Measurements from ENCODE around the gene PRDM16.

The PRDM16 gene

DNA sequence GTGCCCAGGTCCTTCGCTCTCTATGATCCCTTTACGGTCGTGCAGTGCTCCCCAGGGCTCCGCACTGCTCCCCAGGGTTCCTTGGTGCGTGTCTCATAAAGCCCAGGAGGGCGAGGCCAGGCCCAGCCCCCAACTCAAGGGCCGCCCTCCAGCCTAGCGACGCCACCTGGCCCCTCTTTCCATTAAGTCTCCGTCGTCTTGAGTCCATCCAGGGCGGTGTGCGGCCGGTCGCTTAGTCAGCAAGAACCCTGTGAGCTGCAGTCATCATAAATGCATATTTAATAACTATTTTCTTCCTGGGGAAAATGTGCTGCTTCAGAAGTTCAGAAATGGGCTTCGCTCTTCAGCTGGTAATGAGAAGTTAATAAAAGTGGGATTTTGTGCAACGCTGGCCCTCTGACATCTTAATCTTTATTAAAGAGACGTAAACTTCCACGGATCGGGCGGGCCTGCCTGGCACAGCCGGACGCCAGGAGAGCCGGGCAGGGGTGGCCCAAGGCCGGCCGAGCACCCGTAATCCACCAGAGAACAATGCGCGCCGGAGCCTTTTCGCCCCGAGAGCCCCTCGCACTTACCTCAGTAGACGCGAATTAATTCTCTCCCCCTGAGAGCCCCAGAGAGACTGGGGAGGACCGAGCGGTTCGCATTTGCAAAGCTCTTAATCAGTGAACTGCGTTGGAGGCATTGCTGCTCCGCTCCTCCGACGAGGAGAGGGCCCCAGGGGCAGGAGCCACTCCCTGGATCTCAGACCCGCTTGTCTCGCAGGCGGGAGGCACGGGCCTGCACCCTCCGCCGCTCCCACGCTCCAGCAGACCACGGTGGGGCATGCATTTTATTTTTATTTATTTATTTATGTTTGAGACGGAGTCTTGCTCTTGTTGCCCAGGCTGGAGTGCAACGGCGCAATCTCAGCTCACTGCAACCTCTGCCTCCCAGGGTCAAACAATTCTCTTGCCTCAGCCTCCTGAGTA lies 197.1 kb downstream of the PRDM16 start:
- DNase-seq = no peak

DNA sequence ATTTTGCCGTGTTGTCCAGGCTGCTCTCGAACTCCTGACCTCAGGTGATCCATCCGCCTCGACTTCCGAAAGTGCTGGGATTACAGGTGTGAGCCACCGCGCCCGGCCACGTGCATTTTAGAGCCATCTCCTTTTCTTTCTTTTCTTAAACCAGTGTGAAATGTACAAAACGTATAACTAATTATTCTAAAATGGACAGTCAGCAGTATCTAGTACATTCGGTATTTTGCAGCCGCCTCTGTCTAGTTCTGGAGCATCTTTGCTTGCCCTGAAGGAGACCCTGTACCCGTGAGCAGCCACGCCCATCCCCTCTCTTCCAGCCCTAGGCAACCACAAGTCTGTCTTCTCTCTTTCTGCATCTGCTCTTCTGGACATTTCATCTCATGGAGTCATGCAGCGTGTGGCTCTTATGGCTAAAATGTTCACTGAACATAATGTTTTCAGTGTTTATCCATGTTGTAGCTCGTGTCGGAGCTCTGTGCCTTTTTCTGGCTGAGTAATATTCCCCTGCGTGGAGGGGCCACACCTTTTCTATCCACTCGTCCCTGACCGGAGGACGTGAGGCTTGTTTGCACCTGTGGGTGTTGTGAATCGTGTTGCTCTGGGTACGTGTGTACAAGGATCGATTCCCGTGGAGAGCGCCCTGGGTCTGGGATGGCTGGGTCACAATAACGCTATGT lies 198.0 kb downstream of the PRDM16 start:
- DNase-seq = no peak

DNA sequence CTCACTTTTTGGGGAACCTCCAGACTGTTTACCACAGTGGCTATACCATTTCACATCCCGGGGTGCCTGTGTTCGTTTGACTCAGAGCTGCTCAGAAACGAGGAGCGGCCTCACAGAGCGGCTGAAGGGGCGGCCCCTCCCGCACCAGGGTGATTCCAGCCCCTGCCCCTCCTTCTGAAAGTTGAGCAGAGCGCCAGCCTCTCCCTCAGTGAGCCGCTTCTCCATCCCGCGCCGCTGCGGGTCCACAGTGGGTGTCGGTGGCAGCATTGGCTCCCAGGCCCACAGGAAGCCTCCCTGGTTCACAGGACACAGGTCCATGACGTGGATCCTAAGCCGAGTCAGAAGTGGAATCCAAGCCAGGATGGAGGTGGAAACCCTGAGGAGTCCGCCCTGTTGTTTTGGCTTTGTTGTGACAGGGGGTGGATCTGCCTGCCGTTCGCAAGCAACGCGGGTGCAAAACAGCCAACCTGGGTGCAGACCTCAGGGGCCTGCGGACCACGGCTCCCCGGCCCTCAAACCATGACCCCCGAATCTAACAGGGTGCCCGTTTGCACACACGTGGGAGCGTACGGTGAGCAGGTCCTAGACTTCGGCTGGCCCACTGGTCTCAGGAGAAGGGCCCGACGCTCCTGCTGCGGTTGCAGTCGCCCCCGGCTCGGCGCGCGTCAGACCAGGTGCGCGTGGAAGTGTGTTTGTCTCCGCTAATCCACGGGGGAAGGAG lies 198.7 kb downstream of the PRDM16 start:
- DNase-seq = no peak

DNA sequence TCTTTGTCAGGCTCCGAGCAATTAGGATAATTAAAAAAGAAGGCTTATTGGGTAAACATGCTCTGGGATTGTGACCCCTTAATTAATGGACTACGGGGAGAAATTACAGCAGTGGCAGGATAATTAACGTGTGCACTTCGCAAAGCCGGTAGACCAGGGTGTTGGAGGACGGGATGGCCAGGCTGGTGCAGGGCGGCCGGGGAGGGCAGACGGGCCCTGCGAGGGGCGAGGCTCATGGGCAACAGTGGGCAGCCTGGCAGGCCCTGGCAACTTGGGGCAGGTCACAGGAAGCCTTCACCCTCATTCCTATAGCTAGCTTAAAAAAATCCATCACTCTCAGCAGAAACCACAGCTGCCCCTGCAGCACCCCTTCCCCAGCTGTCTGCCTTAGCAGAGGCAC lies 199.3 kb downstream of the PRDM16 start:
- DNase-seq = no peak

DNA sequence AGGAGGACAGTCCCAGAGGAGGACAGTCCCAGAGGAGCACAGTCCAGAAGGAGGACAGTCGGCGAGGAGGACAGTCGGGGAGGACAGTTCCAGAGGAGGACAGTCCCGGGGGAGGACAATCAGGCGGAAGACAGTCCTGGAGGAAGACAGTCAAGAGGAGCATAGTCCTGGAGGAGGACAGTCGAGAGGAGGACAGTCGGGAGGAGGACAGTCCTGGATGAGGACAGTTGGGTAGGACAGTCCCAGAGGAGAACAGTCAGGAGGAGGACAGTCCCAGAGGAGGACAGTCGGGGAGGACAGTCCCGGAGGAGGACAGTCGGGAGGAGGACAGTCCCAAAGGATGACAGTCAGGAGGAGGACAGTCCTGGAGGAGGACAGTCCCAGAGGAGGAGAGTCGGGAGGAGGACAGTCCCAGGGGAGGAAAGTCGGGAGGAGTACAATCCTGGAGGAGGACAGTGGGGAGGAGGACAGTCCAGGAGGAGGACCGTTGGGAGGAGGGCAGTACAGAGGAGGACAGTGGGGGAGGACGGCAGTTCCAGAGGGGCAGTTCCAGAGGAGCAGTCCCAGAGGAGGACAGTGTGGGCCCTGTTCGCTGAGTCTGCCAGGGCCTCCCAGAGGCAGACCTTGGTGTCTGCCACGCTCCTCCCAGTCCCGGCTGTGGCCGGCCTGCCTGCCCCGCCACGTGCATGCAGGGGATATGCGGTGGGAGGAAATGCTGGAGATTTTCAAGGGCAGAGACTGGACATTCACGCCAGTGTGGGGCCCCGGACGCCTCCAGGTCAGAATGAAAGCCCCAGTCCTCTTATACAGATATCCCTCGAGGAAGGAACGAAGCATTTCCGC lies 201.6 kb downstream of the PRDM16 start:
- DNase-seq = no peak

DNA sequence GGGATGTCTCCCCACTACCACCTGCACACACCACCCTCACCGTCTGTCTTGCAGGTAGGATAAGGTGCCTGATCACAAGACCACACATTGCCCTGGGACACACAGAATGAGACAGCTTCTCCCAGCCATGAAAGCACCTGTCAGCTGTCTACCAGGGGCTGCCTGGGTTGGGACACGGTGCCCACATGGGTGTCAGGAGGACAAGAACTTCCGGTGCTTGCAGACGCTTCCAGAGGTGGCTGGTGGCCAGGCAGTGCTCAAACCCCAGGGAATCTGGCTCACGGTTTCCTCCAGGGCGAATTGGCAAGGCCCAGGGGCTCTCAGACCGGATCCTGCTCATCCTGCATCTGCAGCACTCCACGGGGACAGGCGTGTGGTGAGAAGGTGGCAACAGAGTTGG lies 202.9 kb downstream of the PRDM16 start:
- no peak for DNase-seq

DNA sequence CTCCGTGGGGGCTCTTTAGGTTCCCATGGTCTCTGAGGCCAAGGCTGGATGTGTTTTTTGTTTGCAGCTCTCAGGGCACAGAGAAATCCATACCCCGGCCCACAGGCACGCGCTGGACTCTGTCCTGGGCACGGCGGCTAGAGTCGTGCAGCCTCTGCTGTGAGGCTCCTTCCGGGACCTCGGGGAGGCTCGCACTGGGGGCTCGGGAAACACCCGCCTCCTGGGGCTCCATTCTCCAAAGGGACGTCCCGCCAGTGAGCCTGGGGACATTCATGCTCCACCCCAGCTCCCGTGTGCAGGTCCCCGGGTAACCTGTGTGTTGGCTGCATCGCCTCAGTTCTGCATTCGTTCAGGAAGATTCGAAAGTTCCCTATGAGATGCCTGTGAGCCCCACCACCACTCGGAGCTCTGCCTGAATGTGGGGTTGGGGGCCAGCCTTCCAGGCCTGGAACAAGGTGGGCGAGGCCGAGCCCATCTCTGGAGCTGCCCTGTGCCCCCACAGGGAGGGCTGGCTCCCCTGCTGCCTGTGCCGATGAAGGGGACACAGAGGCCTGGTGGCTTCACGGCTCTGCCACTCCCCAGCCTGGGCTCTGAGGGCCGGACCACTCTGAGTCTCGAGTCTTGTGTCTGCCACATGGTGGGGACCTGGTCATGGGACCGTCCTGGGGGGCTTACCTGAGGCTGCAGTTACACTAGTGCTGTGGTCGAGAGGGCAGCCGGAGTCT lies 203.5 kb downstream of the PRDM16 start:
- no peak for DNase-seq

DNA sequence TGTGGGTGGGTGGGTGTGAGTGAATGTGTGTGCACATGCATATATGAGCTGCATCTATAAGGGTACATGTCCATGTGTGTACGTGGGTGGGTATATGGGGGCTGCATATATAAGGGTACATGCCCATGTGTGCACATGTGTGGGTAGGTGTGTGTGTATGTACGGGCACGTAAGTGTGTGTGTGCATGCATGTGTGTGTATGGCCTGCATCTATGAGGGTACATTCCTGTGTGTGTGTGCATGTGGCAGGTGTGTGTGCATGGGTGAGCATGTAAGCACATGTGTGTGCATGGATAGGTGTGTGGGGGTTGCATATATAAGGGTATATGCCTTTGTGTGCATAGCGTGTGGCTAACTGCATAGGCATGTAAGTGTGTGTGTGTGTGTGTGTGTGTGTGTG lies 204.4 kb downstream of the PRDM16 start:
- no peak for DNase-seq

DNA sequence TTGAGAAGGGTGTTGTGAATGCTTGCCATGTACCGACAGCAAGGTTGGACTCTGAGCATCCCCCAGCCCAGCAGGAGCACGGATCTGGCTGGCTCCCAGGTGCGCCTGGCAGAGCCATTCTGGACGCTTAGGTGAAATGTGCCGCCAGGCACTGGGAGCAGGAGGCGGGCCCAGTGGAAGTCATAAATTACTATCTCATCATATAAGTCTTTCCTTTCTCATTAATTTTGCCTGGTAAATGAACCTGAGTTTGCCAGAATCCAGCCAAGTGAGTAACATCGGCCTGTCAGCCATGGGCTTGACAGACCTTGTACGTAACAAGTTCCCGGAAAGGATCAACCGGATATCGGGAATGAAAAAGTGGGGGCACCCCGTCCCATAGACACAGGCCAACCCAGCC lies 206.0 kb downstream of the PRDM16 start:
- DNase-seq = no peak

DNA sequence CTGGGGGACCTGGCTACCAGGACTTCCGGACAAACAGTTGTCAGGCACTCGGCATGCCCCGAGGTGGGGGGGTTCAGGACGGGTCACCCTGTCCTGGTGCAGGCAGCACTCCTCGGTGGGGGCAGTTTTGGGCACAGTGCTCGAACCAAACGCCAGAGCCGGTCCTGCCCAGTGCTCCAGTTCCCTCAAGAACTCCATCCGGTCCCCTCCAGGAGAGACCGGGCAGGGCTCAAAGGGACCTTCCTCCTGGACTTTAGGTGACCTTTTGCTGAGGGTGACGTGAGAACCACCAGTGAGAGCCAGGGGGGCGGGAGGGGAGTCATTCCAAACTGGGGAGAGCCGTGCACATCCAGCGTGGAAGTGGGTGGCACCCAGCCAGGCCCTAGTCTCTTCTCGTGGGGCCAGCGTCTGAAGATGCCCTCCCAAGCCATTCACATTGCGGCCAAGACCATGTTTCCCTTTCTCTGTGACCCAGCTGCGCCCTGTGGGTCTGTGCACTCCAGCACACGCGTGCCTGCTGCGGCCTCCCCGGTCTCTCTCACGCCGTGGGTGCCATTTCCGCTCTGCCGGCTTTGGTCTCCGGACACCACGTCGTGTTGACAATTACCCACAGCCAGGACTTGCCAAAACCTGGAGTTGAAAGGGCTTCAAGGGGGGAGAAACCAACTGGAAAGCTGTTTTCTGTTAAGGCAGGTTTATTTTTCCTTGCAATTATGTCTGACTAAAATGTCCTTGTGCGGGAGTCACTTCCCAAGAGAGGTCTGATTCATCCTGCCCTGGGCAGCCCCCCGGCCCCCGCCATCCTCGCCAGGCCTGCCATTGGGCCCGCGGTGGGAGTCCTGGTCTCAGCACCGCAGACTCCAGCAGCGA lies 206.7 kb downstream of the PRDM16 start:
- peak in 1 of 14 donors; percentile 57 for DNase-seq

DNA sequence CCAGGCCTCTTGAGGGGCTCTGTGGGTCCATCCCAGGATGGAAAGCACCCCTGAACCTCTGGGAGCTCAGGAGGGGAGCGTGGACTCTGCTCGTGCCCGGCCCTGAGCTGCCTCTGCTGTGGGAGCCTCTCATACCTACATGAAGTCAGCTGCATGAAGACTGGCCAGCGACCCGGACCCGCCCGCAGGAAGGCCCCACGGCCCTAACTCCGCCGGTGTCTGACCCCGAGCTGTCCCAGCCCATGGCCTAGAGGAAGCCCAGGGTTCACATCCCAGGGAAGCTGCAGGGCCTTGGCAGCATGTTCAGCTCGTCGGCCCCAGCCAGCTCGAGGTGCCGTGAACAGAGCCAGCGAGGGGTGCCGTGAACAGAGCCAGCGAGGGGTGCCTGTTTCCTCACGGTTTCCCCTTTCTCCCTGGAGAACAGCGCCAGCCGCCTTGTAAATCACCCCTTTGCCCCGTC lies 207.4 kb downstream of the PRDM16 start:
- DNase-seq = no peak

DNA sequence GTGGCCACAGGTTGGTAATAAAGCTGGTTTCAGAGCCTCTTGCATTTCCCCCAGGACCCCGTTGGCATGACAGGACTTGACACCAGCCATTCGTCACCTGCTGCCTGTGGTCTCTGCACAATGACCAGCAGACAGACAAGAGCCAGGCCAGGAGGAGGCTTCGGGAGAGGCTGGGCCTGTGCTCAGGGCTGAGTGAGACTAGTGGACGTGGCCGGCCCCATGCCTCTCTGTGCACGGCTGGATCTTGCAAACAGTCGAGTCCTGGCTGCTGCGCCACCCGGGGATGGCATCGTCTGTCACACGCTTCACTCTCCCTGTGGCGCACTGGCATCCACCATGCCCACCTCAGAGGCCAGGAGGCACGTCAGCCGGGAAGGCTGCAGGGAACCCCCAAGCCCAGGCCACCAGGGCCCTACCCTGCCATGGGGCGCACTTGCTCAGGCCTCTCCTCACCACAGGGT lies 208.0 kb downstream of the PRDM16 start:
- DNase-seq = no peak

DNA sequence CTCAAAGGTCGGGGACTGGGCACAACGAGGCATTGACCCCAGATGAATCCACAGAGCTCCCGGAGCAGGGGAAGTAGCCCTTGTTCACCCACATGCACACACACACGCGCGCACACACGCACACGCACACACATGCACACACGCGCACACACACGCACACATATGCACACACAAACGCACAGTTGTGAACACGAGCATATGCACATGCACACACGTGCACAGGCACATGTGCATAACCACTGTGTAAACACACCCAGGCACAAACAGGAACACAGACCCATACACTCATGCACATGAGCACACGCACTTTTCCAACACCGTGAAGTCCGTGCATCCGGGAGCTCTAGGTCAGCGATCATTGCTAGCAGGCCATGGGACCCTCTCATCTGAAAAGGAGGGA lies 208.6 kb downstream of the PRDM16 start:
- no peak for DNase-seq

DNA sequence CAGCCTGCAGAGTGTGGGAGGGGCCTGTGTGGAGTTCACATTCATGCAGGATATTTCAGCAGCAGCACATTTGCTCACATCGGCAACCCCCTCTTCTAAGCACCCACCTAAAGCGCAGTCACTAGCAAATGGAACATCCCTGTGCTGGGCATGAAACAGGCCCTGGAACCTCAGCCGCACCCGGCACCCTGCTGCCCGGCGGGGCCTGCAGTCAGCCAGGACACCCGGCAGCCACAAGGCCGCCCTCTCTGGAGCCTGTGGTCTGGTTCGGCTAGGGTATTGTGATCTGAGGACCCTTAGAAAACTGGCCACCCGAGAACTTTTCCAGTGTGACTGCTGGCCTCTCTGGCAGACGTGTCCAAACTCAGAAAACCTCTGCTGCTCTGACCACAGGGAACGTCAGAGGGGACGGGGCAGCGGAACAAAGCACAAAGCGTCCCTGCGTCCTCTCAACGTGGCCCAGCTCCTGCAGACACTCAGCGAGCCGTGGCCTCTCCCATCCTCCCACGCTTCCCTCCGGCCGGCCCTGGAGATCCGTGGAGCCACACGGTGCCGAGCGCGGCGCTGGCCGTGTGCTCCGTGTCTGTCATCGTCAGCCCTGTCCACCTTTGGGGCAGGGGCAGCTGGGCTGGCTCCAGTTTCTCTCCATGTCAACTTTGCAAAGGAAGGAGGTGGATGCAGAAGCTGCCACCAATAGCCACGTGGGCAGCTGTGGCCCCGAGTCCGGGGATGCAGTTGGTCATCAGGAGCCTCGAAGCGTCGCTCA lies 209.6 kb downstream of the PRDM16 start:
- no peak for DNase-seq

DNA sequence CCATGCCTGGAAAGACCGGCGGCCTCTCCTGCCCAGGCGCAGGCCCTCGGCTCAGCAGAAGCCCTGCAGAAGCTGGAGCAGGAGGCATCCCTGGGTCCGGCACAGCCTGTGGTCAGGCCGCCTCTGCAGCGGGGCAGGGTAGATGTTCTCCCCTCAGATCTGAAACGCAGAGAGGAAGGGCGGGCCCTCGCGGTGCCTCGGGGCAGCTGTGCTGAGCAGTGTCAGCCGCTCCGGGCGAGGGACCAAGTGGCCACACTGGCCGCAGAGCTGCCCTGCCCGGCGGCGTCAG lies 210.1 kb downstream of the PRDM16 start:
- no peak for DNase-seq

DNA sequence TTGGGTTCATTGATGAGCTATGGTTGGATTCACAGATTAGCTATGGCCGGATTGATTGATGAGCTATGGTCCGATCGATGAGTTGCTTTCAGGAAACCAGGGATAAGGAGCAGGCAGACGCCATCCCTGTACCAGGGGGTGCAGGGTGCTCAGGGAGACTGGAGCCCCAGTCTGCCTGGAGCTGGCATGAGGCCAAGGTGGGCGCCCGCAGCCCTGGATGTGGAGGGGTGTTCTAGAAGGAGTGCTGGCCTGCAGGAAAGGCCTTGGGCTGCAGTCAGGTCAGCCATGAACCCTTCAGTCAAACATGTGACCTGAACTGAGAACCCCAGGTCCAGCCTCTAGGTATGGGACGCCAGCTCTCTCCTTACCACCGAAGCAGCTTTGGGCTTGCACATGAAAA lies 212.7 kb downstream of the PRDM16 start:
- DNase-seq = no peak

DNA sequence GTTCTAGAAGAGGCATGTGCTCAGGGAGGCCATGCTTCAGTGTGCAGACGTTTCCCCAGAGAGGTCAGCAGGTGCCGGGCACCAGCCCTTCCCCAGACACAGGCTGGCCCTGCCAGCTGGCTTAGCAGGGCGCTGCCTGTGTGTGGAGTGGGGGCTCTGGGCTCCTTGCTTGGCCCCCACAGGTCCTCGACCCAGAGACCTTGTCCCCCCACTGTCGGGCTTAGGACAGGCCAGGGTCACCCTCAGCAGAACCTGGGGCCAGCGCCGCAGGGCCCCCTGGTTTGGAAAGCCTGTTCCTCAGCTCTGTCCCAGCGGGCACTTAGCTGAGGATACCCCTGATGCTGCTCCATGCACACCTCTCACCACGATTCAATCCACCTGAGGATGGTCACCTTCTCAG lies 213.2 kb downstream of the PRDM16 start:
- DNase-seq = no peak

DNA sequence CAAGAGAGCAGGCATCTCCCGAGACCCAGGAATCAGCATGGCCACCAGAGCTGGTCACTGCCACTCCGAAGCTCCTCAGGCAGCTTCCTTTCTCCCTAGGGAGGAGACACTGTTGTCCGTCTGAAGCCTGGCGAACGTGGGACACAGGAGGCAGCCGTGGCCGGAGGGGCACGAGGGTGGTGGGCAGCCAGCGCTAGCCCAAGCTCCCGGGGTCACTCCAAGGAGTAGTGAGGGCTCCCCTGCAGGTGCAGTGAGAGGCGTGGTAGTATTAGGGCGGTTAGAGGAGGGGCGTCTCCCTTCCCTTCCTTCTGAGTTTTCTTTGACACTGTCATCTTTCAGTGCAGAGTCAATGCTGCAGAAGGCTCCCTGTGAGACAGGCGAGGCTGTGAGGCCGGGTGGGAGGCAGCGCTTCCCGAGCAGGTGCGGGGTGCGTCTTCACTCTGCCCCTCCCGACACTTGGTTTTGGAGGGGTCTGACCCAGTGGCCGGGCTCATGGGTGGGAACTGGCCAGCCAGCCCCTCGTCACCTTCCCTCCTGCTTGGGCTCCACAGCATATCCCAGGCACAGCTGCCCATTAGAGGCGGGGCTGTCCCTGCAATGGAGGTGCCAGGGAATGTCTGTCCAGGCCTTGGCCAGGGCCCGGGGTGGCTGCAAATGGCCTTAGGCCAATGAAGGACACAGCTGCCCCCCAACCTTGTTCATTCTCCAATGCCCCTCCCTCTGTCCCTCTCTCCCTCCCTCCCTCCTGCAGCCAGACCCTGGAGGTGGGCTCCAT lies 213.8 kb downstream of the PRDM16 start:
- no peak for DNase-seq

DNA sequence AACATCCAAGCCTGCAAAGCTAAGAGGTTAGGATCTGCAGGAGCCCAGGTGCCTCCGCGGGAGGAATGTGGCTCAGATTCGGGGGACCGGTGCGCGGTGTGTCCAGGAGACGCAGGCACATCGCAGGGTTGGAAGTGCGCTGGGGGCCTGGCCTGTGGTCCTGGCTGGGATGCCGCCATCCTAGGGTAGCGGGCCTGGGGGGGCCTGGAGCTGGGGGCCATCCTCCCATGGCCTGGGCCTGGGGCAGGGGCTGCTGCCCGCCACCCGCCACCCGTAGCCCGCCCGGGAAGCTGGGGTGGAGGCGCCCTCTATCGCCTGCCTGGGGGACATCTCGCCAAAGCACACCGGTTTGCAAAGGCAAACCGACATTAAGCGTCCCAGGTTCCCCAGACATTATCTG lies 214.8 kb downstream of the PRDM16 start:
- DNase-seq = peak in 10 of 14 donors; percentile 3 to 64 (median 20)

Measured in C1 segment of cervical spinal cord (tissue), 14 donors.